GM13977 (cell line): Measurements from ENCODE around the gene ABCA2.

Experiments used
- DNase-seq: peaks from one replicate; pipeline ENCODE4 v3.0.0; 2012; ENCODE audit warnings: low spot score
- in situ Hi-C: fragments of 300-500 bp; cut with MboI; formaldehyde crosslinking; loops from one replicate; pipeline ENCODE4 v1.12.0; 2022; ENCODE audit warnings: low sequenced_read_pairs, low pct_unique_long_range_greater_than_20kb, mixed read lengths, inconsistent platforms; ENCODE audit not compliant: unreplicated experiment
- TF ChIP-seq, protein P1 (sequence below): IDR thresholded peaks from 2 replicates; pipeline ENCODE4 v1.5.1; 2012; ENCODE audit warnings: mild to moderate bottlenecking, control low read depth; ENCODE audit not compliant: insufficient read depth; ENCODE audit errors: extremely low read depth, missing control alignments

ABCA2 gene

DNA sequence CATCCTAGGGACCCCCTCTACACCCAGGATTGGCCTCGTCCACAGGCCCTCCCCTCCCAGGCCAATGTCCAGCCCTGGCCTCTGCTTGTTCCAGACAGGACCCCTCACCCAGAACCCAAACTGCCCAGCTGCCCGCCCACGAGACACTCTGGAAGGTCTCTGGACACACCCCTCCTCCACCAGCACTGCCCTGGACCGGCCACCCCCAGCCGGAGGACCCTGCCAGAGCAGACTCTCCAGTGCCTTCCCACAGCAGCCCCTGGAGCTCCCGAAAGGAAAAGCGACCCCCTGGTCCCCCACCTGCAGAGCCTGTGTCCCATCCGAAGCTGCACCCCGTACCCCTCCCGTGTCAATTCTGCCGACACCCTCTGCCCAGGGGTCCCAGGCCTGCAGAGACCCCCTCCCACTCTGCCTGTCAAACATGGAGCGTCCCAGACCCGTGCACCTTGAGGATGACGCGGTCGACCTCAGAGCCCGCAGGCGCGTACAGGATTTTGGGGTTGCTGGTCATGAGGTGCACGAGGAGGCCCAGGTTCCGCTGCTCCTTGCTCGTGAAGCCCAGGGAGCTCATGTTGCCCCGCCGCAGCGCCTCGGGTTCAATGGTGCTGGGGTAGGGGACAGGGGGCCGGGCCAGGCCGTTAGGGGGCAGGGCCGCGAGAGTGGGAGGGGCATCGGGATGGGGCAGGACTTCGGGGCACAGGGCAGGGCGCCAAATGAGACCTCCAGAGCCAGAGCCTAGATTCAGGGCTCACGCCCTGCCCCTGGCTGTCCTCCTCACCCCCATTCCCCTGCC, 8.0 kb downstream of the ABCA2 start:
- DNase-seq = no peak
- in situ Hi-C loops = no loop called here
- TF ChIP-seq, protein P1, sequence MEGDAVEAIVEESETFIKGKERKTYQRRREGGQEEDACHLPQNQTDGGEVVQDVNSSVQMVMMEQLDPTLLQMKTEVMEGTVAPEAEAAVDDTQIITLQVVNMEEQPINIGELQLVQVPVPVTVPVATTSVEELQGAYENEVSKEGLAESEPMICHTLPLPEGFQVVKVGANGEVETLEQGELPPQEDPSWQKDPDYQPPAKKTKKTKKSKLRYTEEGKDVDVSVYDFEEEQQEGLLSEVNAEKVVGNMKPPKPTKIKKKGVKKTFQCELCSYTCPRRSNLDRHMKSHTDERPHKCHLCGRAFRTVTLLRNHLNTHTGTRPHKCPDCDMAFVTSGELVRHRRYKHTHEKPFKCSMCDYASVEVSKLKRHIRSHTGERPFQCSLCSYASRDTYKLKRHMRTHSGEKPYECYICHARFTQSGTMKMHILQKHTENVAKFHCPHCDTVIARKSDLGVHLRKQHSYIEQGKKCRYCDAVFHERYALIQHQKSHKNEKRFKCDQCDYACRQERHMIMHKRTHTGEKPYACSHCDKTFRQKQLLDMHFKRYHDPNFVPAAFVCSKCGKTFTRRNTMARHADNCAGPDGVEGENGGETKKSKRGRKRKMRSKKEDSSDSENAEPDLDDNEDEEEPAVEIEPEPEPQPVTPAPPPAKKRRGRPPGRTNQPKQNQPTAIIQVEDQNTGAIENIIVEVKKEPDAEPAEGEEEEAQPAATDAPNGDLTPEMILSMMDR = no peak

DNA sequence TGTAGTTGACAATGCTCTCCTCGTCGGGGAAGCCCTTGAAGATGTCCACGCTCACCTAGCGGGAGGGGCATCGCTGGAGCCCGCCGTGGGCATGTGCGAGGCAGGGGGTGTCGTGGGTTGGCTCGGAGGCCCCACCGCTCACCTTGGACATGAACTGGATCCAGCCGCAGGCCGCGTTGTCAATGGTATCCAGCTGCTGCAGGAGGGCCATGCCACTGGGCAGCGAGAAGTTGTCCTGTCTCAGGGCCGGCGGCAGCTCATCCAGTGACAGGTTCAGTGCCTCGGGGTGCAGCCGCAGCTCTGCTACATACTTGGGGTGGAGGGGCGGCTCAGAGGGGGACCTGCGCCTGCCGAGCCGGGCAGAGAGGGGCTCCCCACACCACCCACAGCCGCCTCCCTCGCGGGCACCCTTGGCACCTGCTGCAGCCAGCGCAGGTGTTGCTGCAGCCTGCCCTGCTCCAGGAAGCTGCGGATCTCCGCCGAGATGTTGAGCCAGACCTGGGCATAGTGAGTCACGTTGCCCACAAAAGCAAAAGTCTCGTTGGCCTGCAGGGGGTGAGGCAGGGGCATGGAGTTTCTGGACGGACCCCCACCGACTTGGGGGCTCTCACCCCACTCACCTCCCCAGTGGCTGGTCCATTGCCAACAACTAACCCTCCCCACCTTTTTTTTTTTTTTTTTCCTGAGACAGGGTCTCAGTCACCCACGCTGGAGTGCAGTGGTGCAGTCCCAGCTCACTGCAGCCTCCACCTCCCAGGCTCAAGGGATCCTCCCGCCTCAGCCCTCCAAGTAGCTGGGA, 9.1 kb downstream of the ABCA2 start:
- in situ Hi-C loops = no loop called here
- TF ChIP-seq, protein P1 = no peak
- DNase-seq = no peak

DNA sequence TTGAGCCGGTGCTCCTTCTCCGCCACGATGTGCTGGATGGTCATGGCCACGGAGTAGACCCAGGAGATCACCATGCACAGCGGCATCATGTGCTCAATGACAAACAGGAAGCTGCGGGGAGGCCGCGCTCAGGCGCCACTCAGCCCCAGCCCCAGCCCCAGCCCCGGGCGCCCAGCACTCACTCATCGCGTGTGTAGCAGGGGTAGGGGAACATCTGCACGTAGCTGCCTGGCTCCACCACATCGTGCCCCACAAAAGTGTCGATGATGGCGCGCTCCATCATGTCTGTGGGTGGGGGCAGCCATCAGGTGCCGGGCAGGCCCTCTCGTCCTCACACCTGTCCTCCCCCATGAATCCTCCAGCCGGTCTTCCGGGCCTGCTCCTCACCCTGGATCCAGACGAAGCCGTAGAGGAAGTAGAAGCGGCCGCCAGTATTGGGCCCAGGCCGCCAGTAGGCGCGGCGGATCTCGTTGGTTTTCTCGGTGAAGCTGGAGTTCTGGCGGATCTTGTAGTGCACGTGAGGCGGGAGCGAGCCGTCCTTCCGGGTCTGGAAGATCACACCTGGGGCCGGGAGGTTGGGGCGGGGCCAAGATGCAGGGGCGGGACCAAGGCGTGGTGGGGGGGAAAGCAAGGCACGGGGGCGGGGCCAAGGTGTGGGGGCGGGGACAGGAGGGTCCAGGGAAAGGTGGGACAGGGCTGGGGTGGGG, 10.1 kb downstream of the ABCA2 start:
- TF ChIP-seq, protein P1 = no peak
- DNase-seq = no peak
- in situ Hi-C loops = no loop called here

DNA sequence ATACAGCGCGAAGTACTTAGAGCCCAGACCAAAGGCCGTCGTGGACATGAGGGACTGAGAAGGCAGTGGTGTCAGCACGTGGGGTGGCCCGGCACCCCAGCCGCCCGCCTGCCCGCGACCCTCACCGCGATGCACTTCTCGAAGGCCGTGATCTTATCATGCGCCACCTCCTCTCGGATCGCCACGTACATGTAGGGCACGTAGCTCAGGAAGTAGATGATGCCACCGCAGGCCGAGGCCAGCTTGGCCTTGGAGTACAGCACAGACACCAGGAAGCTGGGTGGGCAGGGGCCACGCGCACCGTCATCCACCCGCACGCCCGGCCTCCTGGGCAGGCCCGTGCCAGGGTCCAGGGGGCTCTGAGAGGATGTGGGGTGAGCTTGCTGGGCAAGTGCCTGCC, 11.0 kb downstream of the ABCA2 start:
- DNase-seq = no peak
- in situ Hi-C loops = no loop called here
- TF ChIP-seq, protein P1 = no peak

DNA sequence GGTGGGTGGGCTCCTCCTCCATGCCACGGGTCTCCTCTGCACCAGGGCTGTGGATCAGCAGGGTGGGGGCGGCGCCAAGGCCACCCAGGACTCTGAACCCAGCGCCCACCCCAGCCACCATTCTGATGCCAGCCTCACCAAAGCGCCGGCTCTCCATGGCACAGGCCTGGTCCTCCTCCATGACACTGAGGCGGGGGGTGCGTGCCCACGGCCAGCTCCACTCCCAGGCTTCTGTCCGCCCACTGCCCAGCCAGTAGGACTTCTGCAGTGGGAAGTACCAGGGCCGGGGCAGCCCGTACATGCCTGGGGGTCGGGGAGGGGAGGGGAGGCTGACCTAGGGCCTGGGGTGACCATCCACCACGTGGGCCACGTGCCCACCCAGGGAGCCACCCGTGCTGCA, 11.6 kb downstream of the ABCA2 start:
- in situ Hi-C loops = no loop called here

DNA sequence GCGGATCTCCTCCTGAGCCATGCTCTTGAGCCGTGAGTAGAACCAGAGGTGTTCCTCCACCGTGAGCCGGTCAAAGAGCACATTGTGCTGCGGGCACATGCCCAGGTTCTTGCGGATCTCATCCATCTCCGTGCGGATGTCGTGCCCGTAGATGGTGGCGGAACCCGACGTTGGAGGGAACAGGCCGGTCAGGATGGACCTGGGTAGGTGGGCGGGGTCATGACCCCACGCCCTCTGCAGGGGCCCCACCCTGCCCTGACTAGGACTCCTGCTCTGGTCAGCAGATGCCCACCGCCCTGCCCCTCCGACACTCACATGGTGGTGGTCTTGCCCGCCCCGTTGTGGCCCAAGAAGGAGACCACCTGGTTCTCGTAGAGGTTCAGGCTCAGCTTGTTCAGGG, 12.1 kb downstream of the ABCA2 start:
- DNase-seq = no peak
- TF ChIP-seq, protein P1 = no peak
- in situ Hi-C loops = no loop called here

More for the DNA sequence above, 11.6 kb downstream of the ABCA2 start:
- DNase-seq = no peak
- TF ChIP-seq, protein P1 = no peak
